Astrocyte (in vitro differentiated cells and primary cell): ENCODE data around the gene TUT4. TPM values are rescaled to one million over a fixed set of nuclear protein-coding genes. Genes with fewer than 3 reads are reported as not detected.

Experiments used
- DNase-seq: peaks from one replicate; pipeline ENCODE4 v3.0.0-alpha.2; 2010; ENCODE audit warnings: low read depth
- FAIRE-seq: peaks from 2 replicates; lab custom pipeline; 2011; peaks lifted over from hg19 to GRCh38; lab: Jason Lieb, UNC
- H2AFZ ChIP-seq: 2 replicates; pipeline ENCODE4 v1.6.0; 2012; ENCODE audit warnings: low read depth, low read length, inconsistent platforms
- H3K27ac ChIP-seq: 2 replicates; pipeline ENCODE4 v1.5.1; 2011; ENCODE audit warnings: low read depth, low read length, inconsistent platforms
- H3K27me3 ChIP-seq: 2 replicates; pipeline ENCODE4 v1.6.0; 2011; ENCODE audit warnings: low read length, inconsistent platforms; ENCODE audit not compliant: insufficient read depth
- H3K36me3 ChIP-seq: 2 replicates; pipeline ENCODE4 v1.5.1; 2011; ENCODE audit warnings: low read length, inconsistent platforms; ENCODE audit not compliant: insufficient read depth
- H3K4me1 ChIP-seq: 2 replicates; pipeline ENCODE4 v1.5.1; 2011; ENCODE audit warnings: low read length, inconsistent platforms; ENCODE audit not compliant: insufficient read depth
- H3K4me2 ChIP-seq: 2 replicates; pipeline ENCODE4 v1.6.0; 2012; ENCODE audit warnings: low read length, inconsistent platforms
- H3K4me3 ChIP-seq: 2 replicates; pipeline ENCODE4 v1.5.1; 2011; ENCODE audit warnings: low read depth, mild to moderate bottlenecking, low read length, inconsistent platforms; ENCODE audit not compliant: insufficient read depth
- H3K79me2 ChIP-seq: 2 replicates; pipeline ENCODE4 v1.6.0; 2012; ENCODE audit warnings: mild to moderate bottlenecking, low read length, inconsistent platforms; ENCODE audit not compliant: insufficient read depth
- H3K9ac ChIP-seq: 2 replicates; pipeline ENCODE4 v1.6.0; 2012; ENCODE audit warnings: mild to moderate bottlenecking, low read length, inconsistent platforms
- H3K9me3 ChIP-seq: 2 replicates; pipeline ENCODE4 v1.5.1; 2012; ENCODE audit warnings: low read depth, mild to moderate bottlenecking, low read length, inconsistent platforms; ENCODE audit not compliant: insufficient read depth
- H4K20me1 ChIP-seq: 2 replicates; pipeline ENCODE4 v1.6.0; 2012; ENCODE audit warnings: low read length, inconsistent platforms; ENCODE audit not compliant: insufficient read depth
- H3K27ac Mint-ChIP-seq: one replicate; pipeline ENCODE4 v1.8.0; 2021; ENCODE audit warnings: mild to moderate bottlenecking, mixed read lengths; ENCODE audit not compliant: unreplicated experiment
- H3K27me3 Mint-ChIP-seq: one replicate; pipeline ENCODE4 v1.8.0; 2021; ENCODE audit warnings: low read depth, mixed read lengths; ENCODE audit not compliant: unreplicated experiment
- H3K36me3 Mint-ChIP-seq: one replicate; pipeline ENCODE4 v1.8.0; 2021; ENCODE audit warnings: low read depth, mixed read lengths; ENCODE audit not compliant: unreplicated experiment
- H3K4me1 Mint-ChIP-seq: one replicate; pipeline ENCODE4 v1.8.0; 2021; ENCODE audit warnings: low read depth, mixed read lengths; ENCODE audit not compliant: unreplicated experiment
- H3K4me3 Mint-ChIP-seq: one replicate; pipeline ENCODE4 v1.8.0; 2021; ENCODE audit warnings: mild to moderate bottlenecking, moderate library complexity, mixed read lengths; ENCODE audit not compliant: unreplicated experiment
- H3K9me3 Mint-ChIP-seq: one replicate; pipeline ENCODE4 v1.8.0; 2021; ENCODE audit warnings: mild to moderate bottlenecking, mixed read lengths; ENCODE audit not compliant: unreplicated experiment
- EZH2 ChIP-seq: IDR thresholded peaks from 2 replicates; pipeline ENCODE4 v1.6.1; 2012; ENCODE audit warnings: mild to moderate bottlenecking, low read length, inconsistent platforms; ENCODE audit not compliant: insufficient read depth
- total RNA-seq: library from RNA; stranded (reverse); gene quantifications from 2 replicates; pipeline ENCODE4 v1.2.1, GENCODE V29; 2021
- TF ChIP-seq, protein P1 (sequence below): IDR thresholded peaks from 2 replicates; pipeline ENCODE4 v1.5.1; 2011; ENCODE audit warnings: low read depth, mild to moderate bottlenecking, inconsistent platforms, low read length, moderate library complexity; ENCODE audit not compliant: insufficient read depth

TUT4 gene
- total RNA-seq, 1 donor from 2014 or later, result 47.0 TPM

DNA sequence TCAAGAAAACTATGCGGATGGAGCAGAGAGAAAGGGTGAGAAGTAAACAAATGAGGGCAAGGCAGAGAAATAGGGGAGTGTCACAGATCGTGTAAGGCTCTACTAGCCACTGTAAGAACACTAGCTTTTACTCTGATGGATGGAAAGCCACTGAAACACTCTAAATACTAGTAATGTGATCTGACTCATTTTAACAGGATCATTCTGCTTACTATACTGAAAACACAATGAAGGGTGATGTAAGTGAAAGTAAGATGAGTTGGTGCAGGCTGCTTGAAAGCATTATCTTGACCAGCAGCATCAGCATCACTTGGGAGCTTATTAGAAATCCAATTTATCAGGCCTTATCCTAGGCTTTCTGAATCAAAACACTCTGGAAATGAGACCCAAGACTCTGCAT is 32.7 kb downstream of the TUT4 start:
- no peak overlapping the region for H3K4me2 ChIP-seq
- DNase-seq, result peak; percentile 15
- no peak for FAIRE-seq

GRCh38 chr1:52518962-52519361 is 33.9 kb downstream of the TUT4 start:
- TF ChIP-seq EZH2, result no peak
- TF ChIP-seq, protein P1, sequence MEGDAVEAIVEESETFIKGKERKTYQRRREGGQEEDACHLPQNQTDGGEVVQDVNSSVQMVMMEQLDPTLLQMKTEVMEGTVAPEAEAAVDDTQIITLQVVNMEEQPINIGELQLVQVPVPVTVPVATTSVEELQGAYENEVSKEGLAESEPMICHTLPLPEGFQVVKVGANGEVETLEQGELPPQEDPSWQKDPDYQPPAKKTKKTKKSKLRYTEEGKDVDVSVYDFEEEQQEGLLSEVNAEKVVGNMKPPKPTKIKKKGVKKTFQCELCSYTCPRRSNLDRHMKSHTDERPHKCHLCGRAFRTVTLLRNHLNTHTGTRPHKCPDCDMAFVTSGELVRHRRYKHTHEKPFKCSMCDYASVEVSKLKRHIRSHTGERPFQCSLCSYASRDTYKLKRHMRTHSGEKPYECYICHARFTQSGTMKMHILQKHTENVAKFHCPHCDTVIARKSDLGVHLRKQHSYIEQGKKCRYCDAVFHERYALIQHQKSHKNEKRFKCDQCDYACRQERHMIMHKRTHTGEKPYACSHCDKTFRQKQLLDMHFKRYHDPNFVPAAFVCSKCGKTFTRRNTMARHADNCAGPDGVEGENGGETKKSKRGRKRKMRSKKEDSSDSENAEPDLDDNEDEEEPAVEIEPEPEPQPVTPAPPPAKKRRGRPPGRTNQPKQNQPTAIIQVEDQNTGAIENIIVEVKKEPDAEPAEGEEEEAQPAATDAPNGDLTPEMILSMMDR, result no peak
- Histone ChIP-seq H3K36me3 (peaks cover 3% of the 10 kb centered on the region), H2AFZ (no peak overlapping the region), H4K20me1 (peaks cover 13% of the 10 kb centered on the region), H3K27ac (no peak overlapping the region), H3K4me2 (no peak overlapping the region), H3K4me3 (no peak overlapping the region), H3K9me3 (no peaks in the 10 kb centered on the region), H3K79me2 (no peaks in the 10 kb centered on the region), H3K9ac (no peak overlapping the region), H3K4me1 (no peaks in the 10 kb centered on the region), H3K27me3 (no peaks in the 10 kb centered on the region)
- H3K27ac Mint-ChIP-seq, result no peak overlapping the region
- no peak overlapping the region for H3K4me3 Mint-ChIP-seq
- H3K4me1 Mint-ChIP-seq, result peaks cover 9% of the 10 kb centered on the region
- FAIRE-seq (no peak), DNase-seq (no peak)
- no peaks in the 10 kb centered on the region for H3K9me3 Mint-ChIP-seq
- H3K27me3 Mint-ChIP-seq, result no peaks in the 10 kb centered on the region
- H3K36me3 Mint-ChIP-seq, result peaks cover 4% of the 10 kb centered on the region

More for the DNA sequence above, 32.7 kb downstream of the TUT4 start:
- Histone ChIP-seq H3K36me3 (peaks cover 6% of the 10 kb centered on the region), H3K27me3 (no peaks in the 10 kb centered on the region), H4K20me1 (peaks cover 13% of the 10 kb centered on the region), H3K4me1 (no peaks in the 10 kb centered on the region), H3K79me2 (no peaks in the 10 kb centered on the region), H3K9ac (no peak overlapping the region), H2AFZ (no peak overlapping the region), H3K9me3 (no peaks in the 10 kb centered on the region), H3K27ac (no peak overlapping the region), H3K4me3 (no peak overlapping the region)
- Mint-ChIP-seq H3K4me1 (peaks cover 9% of the 10 kb centered on the region), H3K27me3 (no peaks in the 10 kb centered on the region), H3K4me3 (no peak overlapping the region), H3K27ac (peak overlapping the region; percentile 36), H3K36me3 (peaks cover 3% of the 10 kb centered on the region), H3K9me3 (no peaks in the 10 kb centered on the region)
- TF ChIP-seq, protein P1, result no peak
- no peak for TF ChIP-seq EZH2

- Histone ChIP-seq H3K4me3 (no peak overlapping the region), H4K20me1 (peaks cover 6% of the 10 kb centered on the region), H3K4me2 (no peak overlapping the region), H3K79me2 (no peaks in the 10 kb centered on the region), H3K36me3 (peaks cover 3% of the 10 kb centered on the region), H3K27ac (no peak overlapping the region), H2AFZ (no peak overlapping the region), H3K4me1 (no peaks in the 10 kb centered on the region), H3K9ac (no peak overlapping the region), H3K9me3 (no peaks in the 10 kb centered on the region), H3K27me3 (no peaks in the 10 kb centered on the region)
- no peaks in the 10 kb centered on the region for H3K27me3 Mint-ChIP-seq
- DNase-seq (no peak), FAIRE-seq (no peak)
- no peaks in the 10 kb centered on the region for H3K9me3 Mint-ChIP-seq
- TF ChIP-seq, protein P1, result no peak
- TF ChIP-seq EZH2, result no peak
- no peak overlapping the region for H3K4me3 Mint-ChIP-seq
- no peak overlapping the region for H3K27ac Mint-ChIP-seq
- H3K4me1 Mint-ChIP-seq, result peaks cover 5% of the 10 kb centered on the region
- H3K36me3 Mint-ChIP-seq, result peaks cover 4% of the 10 kb centered on the region
These were observed 40.9 kb downstream of the TUT4 start for GRCh38 chr1:52511851-52512615.
